ENCODE measurements around the gene HYAL4.

- TF ChIP-seq, protein P1, sequence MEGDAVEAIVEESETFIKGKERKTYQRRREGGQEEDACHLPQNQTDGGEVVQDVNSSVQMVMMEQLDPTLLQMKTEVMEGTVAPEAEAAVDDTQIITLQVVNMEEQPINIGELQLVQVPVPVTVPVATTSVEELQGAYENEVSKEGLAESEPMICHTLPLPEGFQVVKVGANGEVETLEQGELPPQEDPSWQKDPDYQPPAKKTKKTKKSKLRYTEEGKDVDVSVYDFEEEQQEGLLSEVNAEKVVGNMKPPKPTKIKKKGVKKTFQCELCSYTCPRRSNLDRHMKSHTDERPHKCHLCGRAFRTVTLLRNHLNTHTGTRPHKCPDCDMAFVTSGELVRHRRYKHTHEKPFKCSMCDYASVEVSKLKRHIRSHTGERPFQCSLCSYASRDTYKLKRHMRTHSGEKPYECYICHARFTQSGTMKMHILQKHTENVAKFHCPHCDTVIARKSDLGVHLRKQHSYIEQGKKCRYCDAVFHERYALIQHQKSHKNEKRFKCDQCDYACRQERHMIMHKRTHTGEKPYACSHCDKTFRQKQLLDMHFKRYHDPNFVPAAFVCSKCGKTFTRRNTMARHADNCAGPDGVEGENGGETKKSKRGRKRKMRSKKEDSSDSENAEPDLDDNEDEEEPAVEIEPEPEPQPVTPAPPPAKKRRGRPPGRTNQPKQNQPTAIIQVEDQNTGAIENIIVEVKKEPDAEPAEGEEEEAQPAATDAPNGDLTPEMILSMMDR (IDR thresholded peaks at IDR 0.05) = no peak
- TF ChIP-seq POLR2A (IDR thresholded peaks at IDR 0.05) = no peak
These were observed 4.9 kb downstream of the HYAL4 start for GRCh38 chr7:123849855-123850254.

Data from uterus (tissue), 2 donors.